GM12872 (cell line): Measurements from ENCODE around the gene CISD1.
A peak's percentile ranks its signal among the peaks of the same experiment; 100 is the strongest.

Experiments
- CTCF ChIP-seq: IDR thresholded peaks from 3 replicates; pipeline ENCODE4 v1.5.1; 2011; ENCODE audit warnings: low read depth, mild to moderate bottlenecking, low read length, moderate library complexity; ENCODE audit not compliant: insufficient read depth

CISD1 gene

GRCh38 chr10:58268454-58268945, 462 bp upstream of the CISD1 start:
- no peak for TF ChIP-seq CTCF

DNA sequence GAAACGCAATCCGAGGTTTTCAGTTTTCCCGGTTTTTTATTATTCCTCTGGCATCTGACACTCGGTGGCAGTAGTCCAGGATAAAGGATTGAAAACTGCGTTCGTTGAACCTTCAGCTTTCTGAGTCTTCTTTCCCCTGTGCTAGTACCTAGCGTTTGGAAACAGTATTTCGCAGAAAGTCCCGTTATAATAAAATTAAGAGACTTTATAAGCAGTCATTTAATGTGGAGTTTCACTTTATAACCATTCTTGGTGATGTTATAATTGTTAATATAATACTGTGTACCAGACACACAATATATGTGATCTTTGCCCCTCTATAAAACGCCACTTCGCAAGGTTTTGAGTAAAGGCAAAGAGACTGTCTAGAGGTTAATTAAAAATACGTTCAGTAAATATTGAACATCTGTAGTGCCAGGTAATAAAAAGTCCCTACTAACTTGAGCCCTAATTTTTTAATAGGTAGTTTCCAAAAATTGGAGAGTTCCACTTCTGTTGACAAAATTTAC, 874 bp downstream of the CISD1 start:
- TF ChIP-seq CTCF = 0 out of 3 replicates have a peak, but pooled peaks have one; percentile 6

GRCh38 chr10:58275261-58275660, 6.3 kb downstream of the CISD1 start:
- TF ChIP-seq CTCF = no peak

- no peak for TF ChIP-seq CTCF
These were observed 6.9 kb downstream of the CISD1 start for GRCh38 chr10:58275908-58276307.

DNA sequence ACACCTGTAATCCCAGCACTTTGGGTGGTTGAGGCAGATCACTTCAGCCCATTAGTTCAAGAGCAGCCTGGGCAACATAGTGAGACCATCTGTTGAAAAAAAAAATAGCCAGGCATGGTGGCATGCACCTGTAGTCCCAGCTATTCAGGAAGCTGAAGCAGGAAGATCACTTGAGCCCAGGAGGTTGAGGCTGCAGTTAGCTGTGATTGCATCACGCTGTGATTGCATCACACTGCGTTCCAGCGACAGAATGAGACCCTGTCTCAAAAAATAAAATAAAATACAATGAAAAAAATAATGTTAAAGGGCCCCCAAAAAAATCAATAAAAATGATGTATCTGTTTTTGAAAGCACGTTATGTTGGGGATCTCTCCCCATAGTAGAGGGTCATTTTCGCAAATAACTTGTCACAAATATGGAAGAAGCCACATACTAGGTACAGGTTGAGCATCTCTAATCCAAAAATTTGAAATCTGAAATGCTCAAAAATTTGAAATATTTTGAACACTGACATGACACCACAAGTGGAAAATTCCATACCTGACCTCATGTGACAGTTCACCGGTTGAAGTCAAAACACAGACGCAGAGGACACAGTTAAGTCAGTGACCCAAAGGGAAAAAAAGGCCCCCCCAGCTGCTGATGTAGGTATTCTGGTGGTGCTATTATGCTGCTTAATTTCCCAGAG, 9.5 kb downstream of the CISD1 start:
- TF ChIP-seq CTCF = no peak

DNA sequence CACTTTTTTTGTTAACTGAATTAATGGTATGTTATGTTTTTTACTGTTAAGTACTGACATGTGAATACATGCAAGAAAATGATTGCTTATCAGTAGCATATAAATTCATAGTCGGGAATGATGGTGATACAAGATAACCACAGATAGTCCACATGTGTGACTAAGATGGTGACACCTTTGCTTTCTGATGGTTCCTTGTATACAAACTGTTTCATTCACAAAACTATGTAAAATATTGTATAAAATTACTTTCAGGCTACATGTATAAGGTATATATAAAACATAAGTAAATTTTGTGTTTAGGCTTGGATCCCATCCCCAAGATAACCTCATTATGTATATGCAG, 10.0 kb downstream of the CISD1 start:
- TF ChIP-seq CTCF = no peak

GRCh38 chr10:58280477-58280876, 11.5 kb downstream of the CISD1 start:
- TF ChIP-seq CTCF = no peak
